WTC11 (cell line): ENCODE results near the gene IFITM5. TPM values are rescaled to one million over a fixed set of nuclear protein-coding genes. Genes with fewer than 3 reads are reported as not detected.

Experiments
- ATAC-seq: fragments of 200-7000 bp; cut with Tn5 transposase; 2 replicates; pipeline ENCODE4 v1.10.0; 2021; ENCODE audit warnings: mild to moderate bottlenecking, moderate library complexity
- CTCF ChIA-PET: fragments of 300-600 bp; sonication (Branson Sonifier 250); formaldehyde crosslinking; loops from one replicate; lab custom pipeline; 2021; ENCODE audit warnings: antibody characterized with exemption; lab: Charles Lee
- POLR2A ChIA-PET: fragments of 350-600 bp; sonication (Branson Sonifier 250); formaldehyde crosslinking; loops from one replicate; lab custom pipeline; 2021; ENCODE audit warnings: antibody characterized with exemption; lab: Charles Lee
- DNase-seq: peaks from one replicate; pipeline ENCODE4 v3.0.0; 2021; ENCODE audit warnings: low spot score
- H3K27ac Mint-ChIP-seq: 2 replicates; pipeline ENCODE4 v1.8.0; 2021; ENCODE audit warnings: mixed read lengths
- H3K27me3 Mint-ChIP-seq: 2 replicates; pipeline ENCODE4 v1.8.0; 2021; ENCODE audit warnings: low read depth, mild to moderate bottlenecking, moderate library complexity, mixed read lengths
- H3K36me3 Mint-ChIP-seq: 2 replicates; pipeline ENCODE4 v1.8.0; 2021; ENCODE audit warnings: mixed read lengths
- H3K4me1 Mint-ChIP-seq: 2 replicates; pipeline ENCODE4 v1.8.0; 2022; ENCODE audit warnings: mixed read lengths
- H3K4me3 Mint-ChIP-seq: 2 replicates; pipeline ENCODE4 v1.8.0; 2021; ENCODE audit warnings: mild to moderate bottlenecking, moderate library complexity, mixed read lengths
- H3K9me3 Mint-ChIP-seq: 2 replicates; pipeline ENCODE4 v1.8.0; 2021; ENCODE audit warnings: mixed read lengths
- CREM ChIP-seq: sonication (generic); formaldehyde crosslinking; IDR thresholded peaks from 2 replicates; pipeline ENCODE4 v1.8.1; 2022; ENCODE audit warnings: mild to moderate bottlenecking, missing genetic modification reagents, moderate library complexity
- E2F1 ChIP-seq: sonication (generic); formaldehyde crosslinking; IDR thresholded peaks from 2 replicates; pipeline ENCODE4 v1.8.0; 2022; ENCODE audit warnings: mild to moderate bottlenecking, missing genetic modification reagents
- ESRRA ChIP-seq: sonication (generic); formaldehyde crosslinking; IDR thresholded peaks from 2 replicates; pipeline ENCODE4 v1.8.1; 2022; ENCODE audit warnings: mild to moderate bottlenecking, missing genetic modification reagents, borderline replicate concordance
- FOXP1 ChIP-seq: sonication (generic); formaldehyde crosslinking; IDR thresholded peaks from 2 replicates; pipeline ENCODE4 v1.8.0; 2022; ENCODE audit warnings: missing genetic modification reagents, mild to moderate bottlenecking, moderate library complexity, borderline replicate concordance
- NFE2L1 ChIP-seq: sonication (generic); formaldehyde crosslinking; IDR thresholded peaks from 2 replicates; pipeline ENCODE4 v1.8.1; 2023; ENCODE audit warnings: missing genetic modification reagents
- RORB ChIP-seq: fragments of 250-450 bp; sonication (Bioruptor Pico); IDR thresholded peaks from 2 replicates; pipeline ENCODE4 v1.9.0; 2021; ENCODE audit warnings: mild to moderate bottlenecking
- SP1 ChIP-seq: sonication (generic); formaldehyde crosslinking; conservative IDR thresholded peaks from 2 replicates; pipeline ENCODE4 v1.8.1; 2022; ENCODE audit warnings: missing genetic modification reagents
- TCF7 ChIP-seq: sonication (generic); formaldehyde crosslinking; IDR thresholded peaks from 2 replicates; pipeline ENCODE4 v1.8.0; 2022; ENCODE audit warnings: mild to moderate bottlenecking, low read depth, missing genetic modification reagents, moderate library complexity
- TEAD1 ChIP-seq: sonication (generic); formaldehyde crosslinking; IDR thresholded peaks from 2 replicates; pipeline ENCODE4 v1.8.0; 2022; ENCODE audit warnings: mild to moderate bottlenecking, missing genetic modification reagents
- TEAD4 ChIP-seq: sonication (generic); formaldehyde crosslinking; IDR thresholded peaks from 2 replicates; pipeline ENCODE4 v1.8.0; 2022; ENCODE audit warnings: mild to moderate bottlenecking, missing genetic modification reagents
- ZBTB43 ChIP-seq: sonication (generic); formaldehyde crosslinking; IDR thresholded peaks from 2 replicates; pipeline ENCODE4 v1.8.1; 2023; ENCODE audit warnings: mild to moderate bottlenecking, missing genetic modification reagents
- ZMAT4 ChIP-seq: fragments of 250-450 bp; sonication (Bioruptor Pico); IDR thresholded peaks from 2 replicates; pipeline ENCODE4 v1.9.0; 2021; ENCODE audit warnings: mild to moderate bottlenecking
- total RNA-seq: library from RNA; stranded (reverse); gene quantifications from 3 replicates; pipeline ENCODE4 v1.2.3, GENCODE V29; 2021
- TF ChIP-seq, protein P1 (sequence below): sonication (generic); formaldehyde crosslinking; IDR thresholded peaks from 2 replicates; pipeline ENCODE4 v1.8.1; 2022; ENCODE audit warnings: missing genetic modification reagents, borderline replicate concordance
- TF ChIP-seq, protein P2 (sequence below): sonication (generic); formaldehyde crosslinking; IDR thresholded peaks from 2 replicates; pipeline ENCODE4 v1.8.1; 2022; ENCODE audit warnings: mild to moderate bottlenecking, moderate library complexity, missing genetic modification reagents
- TF ChIP-seq, protein P3 (sequence below): sonication (generic); formaldehyde crosslinking; IDR thresholded peaks from 2 replicates; pipeline ENCODE4 v1.8.1; 2023; ENCODE audit warnings: mild to moderate bottlenecking, missing genetic modification reagents, borderline replicate concordance
- TF ChIP-seq, protein P4 (sequence below): sonication (generic); formaldehyde crosslinking; IDR thresholded peaks from 2 replicates; pipeline ENCODE4 v1.8.0; 2022; ENCODE audit warnings: missing genetic modification reagents
- TF ChIP-seq, protein P5 (sequence below): fragments of 250-450 bp; sonication (Bioruptor Pico); IDR thresholded peaks from 2 replicates; pipeline ENCODE4 v1.8.0; 2021; ENCODE audit warnings: mild to moderate bottlenecking
- TF ChIP-seq, protein P6 (sequence below): sonication (generic); formaldehyde crosslinking; IDR thresholded peaks from 2 replicates; pipeline ENCODE4 v1.8.1; 2023; ENCODE audit warnings: mild to moderate bottlenecking, missing genetic modification reagents, moderate library complexity

IFITM5 gene
- total RNA-seq, 1 experiment from 2014 or later: not detected

- DNase-seq: no peak
- H3K4me3 Mint-ChIP-seq: no peak overlapping the region
- peaks cover 36% of the 10 kb centered on the region for H3K4me1 Mint-ChIP-seq
- POLR2A ChIA-PET: interaction anchor here (0.7 kb wide), 1 partner anchor 18 kb away, joined by 4 read pairs; no protein-coding TSS in a partner anchor
- TF ChIP-seq, protein P1, sequence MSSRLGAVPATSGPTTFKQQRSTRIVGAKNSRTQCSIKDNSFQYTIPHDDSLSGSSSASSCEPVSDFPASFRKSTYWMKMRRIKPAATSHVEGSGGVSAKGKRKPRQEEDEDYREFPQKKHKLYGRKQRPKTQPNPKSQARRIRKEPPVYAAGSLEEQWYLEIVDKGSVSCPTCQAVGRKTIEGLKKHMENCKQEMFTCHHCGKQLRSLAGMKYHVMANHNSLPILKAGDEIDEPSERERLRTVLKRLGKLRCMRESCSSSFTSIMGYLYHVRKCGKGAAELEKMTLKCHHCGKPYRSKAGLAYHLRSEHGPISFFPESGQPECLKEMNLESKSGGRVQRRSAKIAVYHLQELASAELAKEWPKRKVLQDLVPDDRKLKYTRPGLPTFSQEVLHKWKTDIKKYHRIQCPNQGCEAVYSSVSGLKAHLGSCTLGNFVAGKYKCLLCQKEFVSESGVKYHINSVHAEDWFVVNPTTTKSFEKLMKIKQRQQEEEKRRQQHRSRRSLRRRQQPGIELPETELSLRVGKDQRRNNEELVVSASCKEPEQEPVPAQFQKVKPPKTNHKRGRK (CRISPR knock-in tag): no peak
- TF ChIP-seq, protein P2, sequence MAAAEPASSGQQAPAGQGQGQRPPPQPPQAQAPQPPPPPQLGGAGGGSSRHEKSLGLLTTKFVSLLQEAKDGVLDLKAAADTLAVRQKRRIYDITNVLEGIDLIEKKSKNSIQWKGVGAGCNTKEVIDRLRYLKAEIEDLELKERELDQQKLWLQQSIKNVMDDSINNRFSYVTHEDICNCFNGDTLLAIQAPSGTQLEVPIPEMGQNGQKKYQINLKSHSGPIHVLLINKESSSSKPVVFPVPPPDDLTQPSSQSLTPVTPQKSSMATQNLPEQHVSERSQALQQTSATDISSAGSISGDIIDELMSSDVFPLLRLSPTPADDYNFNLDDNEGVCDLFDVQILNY (CRISPR knock-in tag): no peak
- TF ChIP-seq, protein P3, sequence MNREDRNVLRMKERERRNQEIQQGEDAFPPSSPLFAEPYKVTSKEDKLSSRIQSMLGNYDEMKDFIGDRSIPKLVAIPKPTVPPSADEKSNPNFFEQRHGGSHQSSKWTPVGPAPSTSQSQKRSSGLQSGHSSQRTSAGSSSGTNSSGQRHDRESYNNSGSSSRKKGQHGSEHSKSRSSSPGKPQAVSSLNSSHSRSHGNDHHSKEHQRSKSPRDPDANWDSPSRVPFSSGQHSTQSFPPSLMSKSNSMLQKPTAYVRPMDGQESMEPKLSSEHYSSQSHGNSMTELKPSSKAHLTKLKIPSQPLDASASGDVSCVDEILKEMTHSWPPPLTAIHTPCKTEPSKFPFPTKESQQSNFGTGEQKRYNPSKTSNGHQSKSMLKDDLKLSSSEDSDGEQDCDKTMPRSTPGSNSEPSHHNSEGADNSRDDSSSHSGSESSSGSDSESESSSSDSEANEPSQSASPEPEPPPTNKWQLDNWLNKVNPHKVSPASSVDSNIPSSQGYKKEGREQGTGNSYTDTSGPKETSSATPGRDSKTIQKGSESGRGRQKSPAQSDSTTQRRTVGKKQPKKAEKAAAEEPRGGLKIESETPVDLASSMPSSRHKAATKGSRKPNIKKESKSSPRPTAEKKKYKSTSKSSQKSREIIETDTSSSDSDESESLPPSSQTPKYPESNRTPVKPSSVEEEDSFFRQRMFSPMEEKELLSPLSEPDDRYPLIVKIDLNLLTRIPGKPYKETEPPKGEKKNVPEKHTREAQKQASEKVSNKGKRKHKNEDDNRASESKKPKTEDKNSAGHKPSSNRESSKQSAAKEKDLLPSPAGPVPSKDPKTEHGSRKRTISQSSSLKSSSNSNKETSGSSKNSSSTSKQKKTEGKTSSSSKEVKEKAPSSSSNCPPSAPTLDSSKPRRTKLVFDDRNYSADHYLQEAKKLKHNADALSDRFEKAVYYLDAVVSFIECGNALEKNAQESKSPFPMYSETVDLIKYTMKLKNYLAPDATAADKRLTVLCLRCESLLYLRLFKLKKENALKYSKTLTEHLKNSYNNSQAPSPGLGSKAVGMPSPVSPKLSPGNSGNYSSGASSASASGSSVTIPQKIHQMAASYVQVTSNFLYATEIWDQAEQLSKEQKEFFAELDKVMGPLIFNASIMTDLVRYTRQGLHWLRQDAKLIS: no peak
- TF ChIP-seq ESRRA (CRISPR knock-in tag) (no peak), TEAD4 (CRISPR knock-in tag) (no peak), NFE2L1 (CRISPR knock-in tag) (no peak)
- TF ChIP-seq, all 79 proteins: peak for 0
- Mint-ChIP-seq H3K27ac (no peak overlapping the region), H3K27me3 (peaks cover 6% of the 10 kb centered on the region), H3K36me3 (no peaks in the 10 kb centered on the region), H3K9me3 (peaks cover 9% of the 10 kb centered on the region)
- CTCF ChIA-PET: interaction anchor here (3.6 kb wide), 1 partner anchor 22 kb away, joined by 20 read pairs; no protein-coding TSS in a partner anchor
- ATAC-seq: no peak
Measured at GRCh38 chr11:272931-273198, 26.5 kb downstream of the IFITM5 start.

DNA sequence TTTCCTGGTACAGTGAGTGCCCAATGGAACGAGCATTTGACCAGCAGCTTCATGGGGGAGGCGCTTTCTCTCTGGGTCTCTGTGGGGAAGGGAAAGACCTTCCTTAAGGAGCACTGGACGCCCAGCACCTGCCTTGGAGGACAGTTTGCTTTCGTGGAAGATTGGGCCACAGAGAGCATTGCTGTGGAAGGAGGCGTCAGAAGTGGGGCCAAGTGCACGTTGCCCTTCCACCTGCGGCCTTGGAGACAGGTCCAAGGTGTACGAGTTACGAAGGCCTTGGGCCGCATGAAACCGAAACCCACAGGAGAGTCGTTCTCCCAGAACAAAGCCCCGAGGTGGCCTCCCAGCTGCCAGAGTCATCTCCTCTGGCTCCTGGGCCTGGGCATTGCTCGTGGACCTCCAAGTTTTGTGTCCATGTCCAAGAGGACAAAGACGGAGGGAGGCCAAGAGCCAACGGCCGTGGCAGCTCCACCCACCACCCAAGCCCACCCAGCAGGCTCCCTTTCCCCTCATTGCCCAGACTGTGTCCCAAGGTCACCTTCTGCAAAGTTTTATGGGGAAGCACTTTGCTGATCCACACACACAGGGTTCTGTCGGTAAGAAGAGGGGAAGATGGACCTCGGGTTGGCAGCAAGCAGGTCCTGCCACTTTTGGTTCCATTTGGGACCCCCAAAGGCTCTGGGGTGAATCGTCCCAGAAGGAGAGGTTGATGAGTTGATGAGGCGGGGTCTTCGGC, 27.0 kb downstream of the IFITM5 start:
- ATAC-seq: no peak
- Mint-ChIP-seq H3K27me3 (peaks cover 4% of the 10 kb centered on the region; the same call in 1 of the 2 replicates), H3K27ac (no peak overlapping the region), H3K4me3 (no peak overlapping the region), H3K36me3 (no peaks in the 10 kb centered on the region), H3K4me1 (peaks cover 36% of the 10 kb centered on the region), H3K9me3 (peaks cover 9% of the 10 kb centered on the region)
- ChIA-PET CTCF (interaction anchor here (1.0 to 1.1 kb wide), 2 partner anchors 22 to 45 kb away, joined by 3 to 5 read pairs; no protein-coding TSS in a partner anchor), POLR2A (interaction anchor here (1.2 kb wide), 1 partner anchor 11 kb away, joined by 4 read pairs; no protein-coding TSS in a partner anchor)
- DNase-seq: no peak
- TF ChIP-seq TEAD1 (no peak), TCF7 (CRISPR knock-in tag) (no peak), FOXP1 (CRISPR knock-in tag) (no peak), ZBTB43 (no peak), E2F1 (CRISPR knock-in tag) (no peak), SP1 (no peak), RORB (CRISPR knock-in tag) (no peak), ZMAT4 (CRISPR knock-in tag) (no peak), CREM (CRISPR knock-in tag) (no peak)
- TF ChIP-seq, protein P4, sequence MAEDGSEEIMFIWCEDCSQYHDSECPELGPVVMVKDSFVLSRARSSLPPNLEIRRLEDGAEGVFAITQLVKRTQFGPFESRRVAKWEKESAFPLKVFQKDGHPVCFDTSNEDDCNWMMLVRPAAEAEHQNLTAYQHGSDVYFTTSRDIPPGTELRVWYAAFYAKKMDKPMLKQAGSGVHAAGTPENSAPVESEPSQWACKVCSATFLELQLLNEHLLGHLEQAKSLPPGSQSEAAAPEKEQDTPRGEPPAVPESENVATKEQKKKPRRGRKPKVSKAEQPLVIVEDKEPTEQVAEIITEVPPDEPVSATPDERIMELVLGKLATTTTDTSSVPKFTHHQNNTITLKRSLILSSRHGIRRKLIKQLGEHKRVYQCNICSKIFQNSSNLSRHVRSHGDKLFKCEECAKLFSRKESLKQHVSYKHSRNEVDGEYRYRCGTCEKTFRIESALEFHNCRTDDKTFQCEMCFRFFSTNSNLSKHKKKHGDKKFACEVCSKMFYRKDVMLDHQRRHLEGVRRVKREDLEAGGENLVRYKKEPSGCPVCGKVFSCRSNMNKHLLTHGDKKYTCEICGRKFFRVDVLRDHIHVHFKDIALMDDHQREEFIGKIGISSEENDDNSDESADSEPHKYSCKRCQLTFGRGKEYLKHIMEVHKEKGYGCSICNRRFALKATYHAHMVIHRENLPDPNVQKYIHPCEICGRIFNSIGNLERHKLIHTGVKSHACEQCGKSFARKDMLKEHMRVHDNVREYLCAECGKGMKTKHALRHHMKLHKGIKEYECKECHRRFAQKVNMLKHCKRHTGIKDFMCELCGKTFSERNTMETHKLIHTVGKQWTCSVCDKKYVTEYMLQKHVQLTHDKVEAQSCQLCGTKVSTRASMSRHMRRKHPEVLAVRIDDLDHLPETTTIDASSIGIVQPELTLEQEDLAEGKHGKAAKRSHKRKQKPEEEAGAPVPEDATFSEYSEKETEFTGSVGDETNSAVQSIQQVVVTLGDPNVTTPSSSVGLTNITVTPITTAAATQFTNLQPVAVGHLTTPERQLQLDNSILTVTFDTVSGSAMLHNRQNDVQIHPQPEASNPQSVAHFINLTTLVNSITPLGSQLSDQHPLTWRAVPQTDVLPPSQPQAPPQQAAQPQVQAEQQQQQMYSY (CRISPR knock-in tag): no peak
- TF ChIP-seq, protein P5, sequence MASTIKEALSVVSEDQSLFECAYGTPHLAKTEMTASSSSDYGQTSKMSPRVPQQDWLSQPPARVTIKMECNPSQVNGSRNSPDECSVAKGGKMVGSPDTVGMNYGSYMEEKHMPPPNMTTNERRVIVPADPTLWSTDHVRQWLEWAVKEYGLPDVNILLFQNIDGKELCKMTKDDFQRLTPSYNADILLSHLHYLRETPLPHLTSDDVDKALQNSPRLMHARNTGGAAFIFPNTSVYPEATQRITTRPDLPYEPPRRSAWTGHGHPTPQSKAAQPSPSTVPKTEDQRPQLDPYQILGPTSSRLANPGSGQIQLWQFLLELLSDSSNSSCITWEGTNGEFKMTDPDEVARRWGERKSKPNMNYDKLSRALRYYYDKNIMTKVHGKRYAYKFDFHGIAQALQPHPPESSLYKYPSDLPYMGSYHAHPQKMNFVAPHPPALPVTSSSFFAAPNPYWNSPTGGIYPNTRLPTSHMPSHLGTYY: no peak
- TF ChIP-seq, protein P6, sequence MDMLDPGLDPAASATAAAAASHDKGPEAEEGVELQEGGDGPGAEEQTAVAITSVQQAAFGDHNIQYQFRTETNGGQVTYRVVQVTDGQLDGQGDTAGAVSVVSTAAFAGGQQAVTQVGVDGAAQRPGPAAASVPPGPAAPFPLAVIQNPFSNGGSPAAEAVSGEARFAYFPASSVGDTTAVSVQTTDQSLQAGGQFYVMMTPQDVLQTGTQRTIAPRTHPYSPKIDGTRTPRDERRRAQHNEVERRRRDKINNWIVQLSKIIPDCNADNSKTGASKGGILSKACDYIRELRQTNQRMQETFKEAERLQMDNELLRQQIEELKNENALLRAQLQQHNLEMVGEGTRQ (CRISPR knock-in tag): no peak
